Cerebellar cortex (tissue), 1 donor: Measurements from ENCODE around the gene MACF1.
"Not testable (repeated sequence)": the region's sequence is repeated elsewhere in the genome, so short reads cannot be mapped to it uniquely, and the experiment has no call there.

Source experiments
- DNase-seq: peaks from one replicate; pipeline ENCODE4 v3.0.0-alpha.2; 2015; ENCODE audit warnings: low spot score

The MACF1 gene, protein sequence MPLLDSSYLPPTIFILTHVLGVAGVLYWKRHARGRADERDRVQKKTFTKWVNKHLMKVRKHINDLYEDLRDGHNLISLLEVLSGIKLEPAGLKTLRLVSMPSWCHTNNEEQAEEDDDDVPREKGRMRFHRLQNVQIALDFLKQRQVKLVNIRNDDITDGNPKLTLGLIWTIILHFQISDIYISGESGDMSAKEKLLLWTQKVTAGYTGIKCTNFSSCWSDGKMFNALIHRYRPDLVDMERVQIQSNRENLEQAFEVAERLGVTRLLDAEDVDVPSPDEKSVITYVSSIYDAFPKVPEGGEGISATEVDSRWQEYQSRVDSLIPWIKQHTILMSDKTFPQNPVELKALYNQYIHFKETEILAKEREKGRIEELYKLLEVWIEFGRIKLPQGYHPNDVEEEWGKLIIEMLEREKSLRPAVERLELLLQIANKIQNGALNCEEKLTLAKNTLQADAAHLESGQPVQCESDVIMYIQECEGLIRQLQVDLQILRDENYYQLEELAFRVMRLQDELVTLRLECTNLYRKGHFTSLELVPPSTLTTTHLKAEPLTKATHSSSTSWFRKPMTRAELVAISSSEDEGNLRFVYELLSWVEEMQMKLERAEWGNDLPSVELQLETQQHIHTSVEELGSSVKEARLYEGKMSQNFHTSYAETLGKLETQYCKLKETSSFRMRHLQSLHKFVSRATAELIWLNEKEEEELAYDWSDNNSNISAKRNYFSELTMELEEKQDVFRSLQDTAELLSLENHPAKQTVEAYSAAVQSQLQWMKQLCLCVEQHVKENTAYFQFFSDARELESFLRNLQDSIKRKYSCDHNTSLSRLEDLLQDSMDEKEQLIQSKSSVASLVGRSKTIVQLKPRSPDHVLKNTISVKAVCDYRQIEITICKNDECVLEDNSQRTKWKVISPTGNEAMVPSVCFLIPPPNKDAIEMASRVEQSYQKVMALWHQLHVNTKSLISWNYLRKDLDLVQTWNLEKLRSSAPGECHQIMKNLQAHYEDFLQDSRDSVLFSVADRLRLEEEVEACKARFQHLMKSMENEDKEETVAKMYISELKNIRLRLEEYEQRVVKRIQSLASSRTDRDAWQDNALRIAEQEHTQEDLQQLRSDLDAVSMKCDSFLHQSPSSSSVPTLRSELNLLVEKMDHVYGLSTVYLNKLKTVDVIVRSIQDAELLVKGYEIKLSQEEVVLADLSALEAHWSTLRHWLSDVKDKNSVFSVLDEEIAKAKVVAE (N-terminal part only)

GRCh38 chr1:39204441-39205081 lies at the start of gene MACF1:
MACF1 (plus strand) TSS chr1:39204695; CDS start chr1:39205023, 328 bp downstream.
- peak; percentile 46 for DNase-seq

DNA sequence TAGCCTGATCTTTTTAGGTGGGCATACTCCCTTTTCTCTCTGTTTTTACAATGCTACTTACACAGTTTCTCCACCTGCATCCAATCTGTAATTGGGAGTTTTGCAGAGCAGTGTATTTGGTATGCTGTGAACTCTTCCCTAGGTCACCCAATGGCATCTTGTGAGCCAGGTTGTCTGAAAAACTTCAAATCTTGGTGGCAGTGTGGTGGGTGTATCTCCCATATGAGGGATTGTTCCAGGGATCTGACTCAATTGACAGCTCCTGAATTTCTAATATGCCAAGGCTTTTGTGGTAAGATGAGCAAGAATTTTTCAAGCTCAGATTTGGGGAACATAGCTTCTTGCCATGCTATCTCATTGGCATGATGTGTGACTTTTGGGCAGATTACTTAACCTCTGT lies 47.2 kb upstream of the MACF1 start:
- no peak for DNase-seq

GRCh38 chr1:39158327-39159086 lies 46.0 kb upstream of the MACF1 start:
- peak; percentile 83 for DNase-seq

GRCh38 chr1:39159224-39160036 lies 45.1 kb upstream of the MACF1 start:
- no peak for DNase-seq

DNA sequence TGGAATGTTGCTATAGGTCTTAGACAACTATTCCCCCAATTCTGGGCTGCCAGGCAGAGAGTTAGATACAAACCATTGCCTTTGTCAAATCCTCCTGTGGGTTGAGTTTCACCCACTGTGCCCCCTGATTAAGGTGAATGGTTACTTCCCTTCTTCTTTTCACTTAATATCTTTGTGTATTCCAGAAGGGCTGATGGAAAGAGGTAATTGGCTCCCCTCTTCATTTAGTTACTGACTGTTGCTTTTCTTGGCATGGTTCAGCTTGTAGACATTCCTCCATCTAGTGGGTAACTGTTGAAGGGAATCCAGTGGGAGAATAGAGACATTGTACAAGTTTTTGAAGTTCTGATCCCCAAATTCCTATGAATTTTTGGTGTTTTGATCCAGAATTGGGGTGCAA lies 43.8 kb upstream of the MACF1 start:
- no peak for DNase-seq

DNA sequence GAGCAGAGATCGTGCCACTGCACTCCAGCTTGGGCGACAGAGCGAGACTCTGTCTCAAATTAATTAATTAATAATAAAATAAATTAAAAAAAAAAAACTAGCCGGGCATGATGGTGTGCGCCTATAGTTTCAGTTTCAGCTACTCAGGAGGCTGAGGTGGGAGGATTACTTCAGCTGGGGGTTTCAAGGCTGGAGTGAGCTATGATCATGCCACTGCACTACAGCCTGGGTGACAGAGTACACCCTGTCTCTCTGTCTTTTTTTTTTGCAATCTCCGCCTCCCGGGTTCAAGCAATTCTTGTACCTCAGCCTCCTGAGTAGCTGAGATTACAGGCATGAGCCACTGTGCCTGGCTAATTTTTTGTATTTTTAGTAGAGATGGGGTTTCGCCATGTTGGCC lies 42.7 kb upstream of the MACF1 start:
- not testable (repeated sequence) for DNase-seq

DNA sequence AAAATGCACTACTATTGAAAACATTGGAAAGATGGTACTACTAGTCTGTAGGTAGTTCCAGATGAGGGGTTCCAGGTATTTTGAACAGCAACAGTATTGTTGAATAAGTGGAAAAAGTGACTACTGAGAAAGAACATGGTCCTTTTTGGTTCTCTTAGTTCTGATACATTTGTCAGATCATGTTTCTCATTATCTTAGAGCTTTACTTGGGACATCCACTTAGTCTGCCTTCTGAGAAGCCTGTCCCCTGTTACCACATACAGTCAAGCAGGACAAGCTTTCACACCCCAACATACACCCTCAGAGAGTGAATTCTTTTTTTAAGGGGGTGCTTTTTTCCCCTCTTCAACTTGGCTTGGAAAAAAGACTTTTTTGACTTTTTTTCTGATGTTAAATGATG lies 41.0 kb upstream of the MACF1 start:
- no peak for DNase-seq

DNA sequence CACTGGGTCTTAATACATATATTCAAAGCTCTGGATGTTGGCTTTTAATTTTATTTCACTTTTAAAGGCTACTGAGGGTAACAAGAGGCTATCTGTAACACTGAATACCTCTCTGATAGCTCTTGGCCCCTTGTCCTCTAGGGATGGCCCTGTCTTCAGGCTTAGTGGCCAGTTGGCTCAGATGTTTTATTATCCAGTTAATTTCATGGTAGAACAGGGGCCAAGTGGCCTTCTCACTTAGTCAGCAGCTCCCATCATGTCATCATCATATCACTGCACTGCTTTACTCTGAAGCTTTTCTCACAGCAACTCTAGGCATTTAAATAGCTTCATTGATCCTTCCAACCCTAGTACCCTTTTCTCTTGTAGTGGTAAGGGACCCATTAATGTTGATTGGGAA lies 40.2 kb upstream of the MACF1 start:
- DNase-seq = no peak

GRCh38 chr1:39165049-39165448 lies 39.4 kb upstream of the MACF1 start:
- peak; percentile 77 for DNase-seq

DNA sequence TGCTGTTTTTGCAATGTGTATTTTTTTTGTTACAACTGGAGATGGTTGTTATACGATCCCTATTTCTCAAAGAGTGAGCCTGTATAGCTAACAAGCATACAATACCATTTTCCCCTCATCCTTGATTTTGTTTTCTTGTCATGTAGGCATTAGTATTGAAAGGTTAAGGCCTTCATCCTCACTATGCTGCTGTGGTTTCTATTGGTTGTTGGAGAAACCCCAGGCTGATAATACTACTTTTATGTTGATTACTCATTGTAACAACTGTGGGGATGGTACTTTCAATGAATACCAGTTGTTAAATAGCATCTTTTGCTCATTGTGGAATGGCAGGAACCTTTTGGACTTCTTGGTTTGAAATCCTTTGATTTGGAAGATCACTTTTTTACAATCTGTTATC lies 39.0 kb upstream of the MACF1 start:
- no peak for DNase-seq

DNA sequence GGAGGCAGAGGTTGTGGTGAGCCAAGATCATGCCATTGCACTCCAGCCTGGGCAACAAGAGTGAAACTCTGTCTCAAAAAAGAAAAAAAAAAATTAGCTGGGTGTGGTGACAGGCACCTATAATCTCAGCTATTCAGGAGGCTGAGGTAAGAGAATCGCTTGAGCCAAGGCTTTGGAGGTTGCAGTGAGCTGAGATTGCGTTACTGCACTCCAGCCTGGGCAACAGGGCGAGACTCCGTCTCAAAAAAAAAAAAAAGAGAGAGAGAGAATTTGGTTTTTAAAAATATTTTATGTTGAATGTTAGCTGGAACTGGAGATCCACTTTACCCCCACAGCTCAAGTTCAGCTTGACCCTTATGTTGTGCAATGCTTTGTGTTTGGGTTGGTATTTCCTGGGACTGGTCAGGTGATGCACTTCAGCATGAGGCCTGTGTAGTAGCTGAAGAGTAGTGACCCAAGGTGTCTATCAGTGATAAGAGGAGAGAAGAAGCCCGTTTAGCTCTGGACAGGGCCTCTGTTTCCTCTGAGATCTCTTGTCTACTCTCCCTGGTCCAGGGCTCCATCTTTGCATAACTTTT lies 36.8 kb upstream of the MACF1 start:
- no peak for DNase-seq

GRCh38 chr1:39168301-39169080 lies 36.0 kb upstream of the MACF1 start:
- no peak for DNase-seq

- DNase-seq = peak; percentile 91
Observed at GRCh38 chr1:39170731-39171667, 33.5 kb upstream of the MACF1 start.

- no peak for DNase-seq
Observed at GRCh38 chr1:39173119-39173994, 31.1 kb upstream of the MACF1 start.

DNA sequence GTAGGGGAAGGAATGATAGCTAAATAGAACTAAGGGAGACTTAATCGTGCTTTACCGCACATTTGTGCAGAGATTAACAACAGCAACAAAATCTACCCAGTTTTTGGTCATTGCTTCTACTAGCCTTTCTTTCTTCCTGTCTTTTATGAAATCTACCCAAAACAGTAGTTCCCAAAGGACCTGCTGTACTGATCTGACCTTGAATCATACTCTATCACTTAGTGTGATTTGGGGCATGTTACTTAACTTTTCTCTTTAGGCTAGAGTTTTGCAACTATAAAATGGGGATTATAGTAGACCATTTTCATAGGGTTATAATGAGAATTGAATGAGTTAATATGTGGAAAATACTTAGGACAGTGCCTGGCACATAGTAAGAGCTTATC lies 30.5 kb upstream of the MACF1 start:
- DNase-seq = no peak

- no peak for DNase-seq
Observed at GRCh38 chr1:39174390-39175081, 30.0 kb upstream of the MACF1 start.
